OCI-LY7 (cell line): ENCODE data around the gene TGM5.

Experiments used
- CTCF ChIP-seq: fragments of 200-600 bp; sonication (generic); conservative IDR thresholded peaks from 2 replicates; pipeline ENCODE4 v1.5.1; 2014; ENCODE audit warnings: mild to moderate bottlenecking, antibody characterized with exemption, low read length, moderate library complexity, mixed read lengths
- EZH2phosphoT487 ChIP-seq: fragments of 200-600 bp; sonication (generic); IDR thresholded peaks from 2 replicates; pipeline ENCODE4 v1.6.1; 2018; ENCODE audit warnings: low read depth, borderline replicate concordance, mild to moderate bottlenecking, mixed run types, antibody characterized with exemption, low read length, moderate library complexity, mixed read lengths

- TF ChIP-seq CTCF = no peak
- TF ChIP-seq EZH2phosphoT487 = no peak
These were observed 56.5 kb downstream of the TGM5 start for GRCh38 chr15:43210172-43210745.
